ENCODE measurements around the gene AP3B1. TPM values are rescaled to one million over a fixed set of nuclear protein-coding genes. Genes with fewer than 3 reads are reported as not detected.

Gene AP3B1
- total RNA-seq, 1 donor from 2014 or later = 46.6 TPM

- Mint-ChIP-seq H3K27me3 (ENCODE audit: low read depth) (no peaks in the 10 kb centered on the region), H3K27ac (ENCODE audit: unreplicated experiment) (peak overlapping the region; percentile 2), H3K36me3 (ENCODE audit: low read depth) (peaks cover 16% of the 10 kb centered on the region)
Measured at GRCh38 chr5:78113689-78114264, 180.7 kb downstream of the AP3B1 start.

GRCh38 chr5:78112931-78113330, 181.6 kb downstream of the AP3B1 start:
- H3K4me3 Mint-ChIP-seq = no peak overlapping the region
- H3K36me3 Mint-ChIP-seq (ENCODE audit: low read depth) = peaks cover 8% of the 10 kb centered on the region
- no peak overlapping the region for H3K27ac Mint-ChIP-seq (ENCODE audit: unreplicated experiment)
- DNase-seq (ENCODE audit: low read depth, low spot score) = no peak
- no peak for TF ChIP-seq CTCF (conservative IDR thresholded peaks at IDR 0.05)
- no peaks in the 10 kb centered on the region for H3K27me3 Mint-ChIP-seq (ENCODE audit: low read depth)
- H3K9me3 Mint-ChIP-seq = no peaks in the 10 kb centered on the region
- no peaks in the 10 kb centered on the region for H3K4me1 Mint-ChIP-seq

More at GRCh38 chr5:78113689-78114264, 180.7 kb downstream of the AP3B1 start:
- no peaks in the 10 kb centered on the region for H3K9me3 Mint-ChIP-seq
- no peak for DNase-seq (ENCODE audit: low read depth, low spot score)
- H3K4me1 Mint-ChIP-seq = no peaks in the 10 kb centered on the region
- no peak overlapping the region for H3K4me3 Mint-ChIP-seq
- no peak for TF ChIP-seq CTCF (conservative IDR thresholded peaks at IDR 0.05)

GRCh38 chr5:78109891-78110324, 184.6 kb downstream of the AP3B1 start:
- no peaks in the 10 kb centered on the region for H3K9me3 Mint-ChIP-seq
- peaks cover 18% of the 10 kb centered on the region for H3K36me3 Mint-ChIP-seq (ENCODE audit: low read depth)
- no peak overlapping the region for H3K4me3 Mint-ChIP-seq
- no peak for DNase-seq (ENCODE audit: low read depth, low spot score)
- no peaks in the 10 kb centered on the region for H3K4me1 Mint-ChIP-seq
- H3K27ac Mint-ChIP-seq (ENCODE audit: unreplicated experiment) = no peak overlapping the region
- H3K27me3 Mint-ChIP-seq (ENCODE audit: low read depth) = no peaks in the 10 kb centered on the region
- TF ChIP-seq CTCF (conservative IDR thresholded peaks at IDR 0.05) = no peak

- Mint-ChIP-seq H3K4me3 (no peak overlapping the region), H3K4me1 (no peaks in the 10 kb centered on the region), H3K27ac (ENCODE audit: unreplicated experiment) (no peak overlapping the region), H3K9me3 (no peaks in the 10 kb centered on the region), H3K27me3 (ENCODE audit: low read depth) (no peaks in the 10 kb centered on the region), H3K36me3 (ENCODE audit: low read depth) (peaks cover 13% of the 10 kb centered on the region)
- no peak for DNase-seq (ENCODE audit: low read depth, low spot score)
- TF ChIP-seq CTCF (conservative IDR thresholded peaks at IDR 0.05) = no peak
Measured at GRCh38 chr5:78108564-78108963, 185.9 kb downstream of the AP3B1 start.

- no peaks in the 10 kb centered on the region for H3K27me3 Mint-ChIP-seq (ENCODE audit: low read depth)
- H3K4me3 Mint-ChIP-seq = no peak overlapping the region
- H3K4me1 Mint-ChIP-seq = peaks cover 8% of the 10 kb centered on the region
- peaks cover 21% of the 10 kb centered on the region for H3K36me3 Mint-ChIP-seq (ENCODE audit: low read depth)
- no peak for TF ChIP-seq CTCF (conservative IDR thresholded peaks at IDR 0.05)
- DNase-seq (ENCODE audit: low read depth, low spot score) = no peak
- H3K27ac Mint-ChIP-seq (ENCODE audit: unreplicated experiment) = no peak overlapping the region
- no peaks in the 10 kb centered on the region for H3K9me3 Mint-ChIP-seq
Measured at GRCh38 chr5:78103232-78103918, 191.1 kb downstream of the AP3B1 start.

Measured in neural crest cell (in vitro differentiated cells).